B cell (primary cell): Measurements from ENCODE around the gene PDP2. TPM values are rescaled to one million over a fixed set of nuclear protein-coding genes. Genes with fewer than 3 reads are reported as not detected.

Experiments
- ATAC-seq: fragments of 200-7000 bp; cut with Tn5 transposase; one replicate; pipeline ENCODE4 v1.10.0; 2021; ENCODE audit warnings: low read depth, mild to moderate bottlenecking, moderate number of reproducible peaks, moderate library complexity
- CTCF ChIA-PET: fragments of 350-600 bp; sonication (Branson Sonifier 250); formaldehyde crosslinking; loops from one replicate; lab custom pipeline; 2021; ENCODE audit warnings: antibody characterized with exemption, inconsistent platforms; lab: Charles Lee
- POLR2A ChIA-PET: fragments of 350-600 bp; sonication (Branson Sonifier 250); formaldehyde crosslinking; loops from one replicate; lab custom pipeline; 2021; ENCODE audit warnings: antibody characterized with exemption; lab: Charles Lee
- DNase-seq: peaks from one replicate; pipeline ENCODE4 v3.0.0; 2013
- H2AFZ ChIP-seq: 2 replicates; pipeline ENCODE4 v1.6.1; 2012; ENCODE audit warnings: mild to moderate bottlenecking, low read depth, low read length; ENCODE audit not compliant: insufficient read depth, poor library complexity, severe bottlenecking
- H3K27ac ChIP-seq, 2 donors: 1 replicate in 1 of 2; 2 replicates in 1 of 2; pipeline ENCODE4 v1.5.1; 2012 to 2013; ENCODE audit warnings: low read length in 2 of 2, mild to moderate bottlenecking in 2 of 2, moderate library complexity in 1 of 2
- H3K27me3 ChIP-seq, 4 experiments: fragments of 200-600 bp in 1 of 4; sonication (generic) in 1 of 4; replicated peaks in 1 of 4; 1 replicate in 2 of 4; 2 replicates in 2 of 4; pipeline versions ENCODE4 v1.6.1 to v1.7.0; 2013 to 2016; ENCODE audit warnings: low read length in 3 of 4, mild to moderate bottlenecking in 2 of 4, mixed read lengths in 1 of 4, moderate library complexity in 1 of 4; ENCODE audit not compliant: insufficient read depth in 4 of 4, control insufficient read depth in 3 of 4; ENCODE audit errors: control extremely low read depth in 1 of 4
- H3K36me3 ChIP-seq, 2 experiments: replicated peaks in 1 of 2; 1 replicate in 1 of 2; 2 replicates in 1 of 2; pipeline versions ENCODE4 v1.6.1 to v1.7.1; 2013; ENCODE audit warnings: low read length in 1 of 2; ENCODE audit not compliant: insufficient read depth in 2 of 2, control insufficient read depth in 1 of 2; ENCODE audit errors: control extremely low read depth in 1 of 2, extremely low read depth in 1 of 2
- H3K4me1 ChIP-seq, 2 donors: fragments of 200-600 bp in 1 of 2; sonication (generic) in 1 of 2; 1 replicate in 1 of 2; 2 replicates in 1 of 2; pipeline versions ENCODE4 v1.5.1 to v1.6.1; 2013 to 2017; ENCODE audit warnings: low read length in 2 of 2; ENCODE audit not compliant: control insufficient read depth in 2 of 2, insufficient read depth in 2 of 2
- H3K4me2 ChIP-seq: replicated peaks from 2 replicates; pipeline ENCODE3; 2012; ENCODE audit warnings: mild to moderate bottlenecking, low read depth, low read length; ENCODE audit not compliant: poor library complexity, severe bottlenecking
- H3K4me3 ChIP-seq, 5 experiments: fragments of 200-600 bp in 1 of 5; sonication (generic) in 1 of 5; 1 replicate in 3 of 5; 2 replicates in 2 of 5; pipeline versions ENCODE4 v1.5.1 to v1.7.0; 2011 to 2016; ENCODE audit warnings: low read length in 4 of 5, mild to moderate bottlenecking in 4 of 5, low read depth in 2 of 5, control low read depth in 1 of 5, moderate library complexity in 1 of 5; ENCODE audit not compliant: insufficient read depth in 1 of 5; ENCODE audit errors: control extremely low read depth in 1 of 5, extremely low read depth in 1 of 5
- H3K79me2 ChIP-seq: fragments of 200-600 bp; sonication (generic); one replicate; pipeline ENCODE4 v1.6.0; 2016; ENCODE audit warnings: low read length; ENCODE audit not compliant: control insufficient read depth, insufficient read depth
- H3K9ac ChIP-seq: fragments of 200-600 bp; sonication (generic); 2 replicates; pipeline ENCODE4 v1.6.1; 2017; ENCODE audit warnings: mild to moderate bottlenecking, low read length, moderate library complexity
- H3K9me3 ChIP-seq, 3 donors: one replicate each; pipeline versions ENCODE4 v1.6.1 to v1.7.1; 2013; ENCODE audit warnings: low read length in 2 of 3; ENCODE audit not compliant: control insufficient read depth in 2 of 3, insufficient read depth in 1 of 3; ENCODE audit errors: control extremely low read depth in 1 of 3
- H4K20me1 ChIP-seq: 2 replicates; pipeline ENCODE4 v1.6.0; 2012; ENCODE audit warnings: mild to moderate bottlenecking, low read length; ENCODE audit not compliant: insufficient read depth, control insufficient read depth, poor library complexity, severe bottlenecking
- H3K27ac Mint-ChIP-seq: one replicate; pipeline ENCODE4 v1.8.0; 2021; ENCODE audit warnings: mixed read lengths
- H3K27me3 Mint-ChIP-seq: one replicate; pipeline ENCODE4 v1.8.0; 2021; ENCODE audit warnings: mixed read lengths
- H3K4me1 Mint-ChIP-seq: one replicate; pipeline ENCODE4 v1.8.0; 2021; ENCODE audit warnings: mixed read lengths
- H3K4me3 Mint-ChIP-seq: one replicate; pipeline ENCODE4 v1.8.0; 2021; ENCODE audit warnings: mixed read lengths
- H3K9me3 Mint-ChIP-seq: one replicate; pipeline ENCODE4 v1.8.0; 2022; ENCODE audit warnings: mixed read lengths; ENCODE audit not compliant: insufficient read depth
- CTCF ChIP-seq: fragments of 200-600 bp; IDR thresholded peaks from one replicate; pipeline ENCODE4 v1.8.0; 2022; ENCODE audit warnings: antibody characterized with exemption, mild to moderate bottlenecking
- EZH2 ChIP-seq: IDR thresholded peaks from 2 replicates; pipeline ENCODE4 v1.6.1; 2012; ENCODE audit warnings: borderline replicate concordance, low read depth, mild to moderate bottlenecking, moderate library complexity, low read length; ENCODE audit not compliant: insufficient read depth, poor library complexity, severe bottlenecking
- WGBS: methylation state at CpG from one replicate; pipeline ENCODE4 v1.1.5; 2013; ENCODE audit warnings: missing lambda C conversion rate; ENCODE audit not compliant: insufficient coverage; 5-methylcytosine and 5-hydroxymethylcytosine counted together
- intact Hi-C: fragments of 100-400 bp; cut with micrococcal nuclease; formaldehyde crosslinking; loops from one replicate; pipeline ENCODE4 v1.10.0; 2022
- polyA plus RNA-seq: library from polyadenylated mRNA; depleted of rRNA; stranded (reverse); fragments of >200 nt; gene quantifications from 2 replicates; pipeline ENCODE4 v1.2.3, GENCODE V29; 2012
- total RNA-seq, 2 donors: library from RNA; stranded (reverse); fragments of 120-200 nt in 1 of 2; gene quantifications; 1 replicate in 1 of 2; 2 replicates in 1 of 2; pipeline versions ENCODE4 v1.2.3 to v1.2.4, GENCODE V29; 2013 to 2022

Gene PDP2
- total and polyA plus RNA-seq, 2 donors (not counting 1 experiment from before 2014, with no cell fraction given) = 1.9 to 18.7 TPM

DNA sequence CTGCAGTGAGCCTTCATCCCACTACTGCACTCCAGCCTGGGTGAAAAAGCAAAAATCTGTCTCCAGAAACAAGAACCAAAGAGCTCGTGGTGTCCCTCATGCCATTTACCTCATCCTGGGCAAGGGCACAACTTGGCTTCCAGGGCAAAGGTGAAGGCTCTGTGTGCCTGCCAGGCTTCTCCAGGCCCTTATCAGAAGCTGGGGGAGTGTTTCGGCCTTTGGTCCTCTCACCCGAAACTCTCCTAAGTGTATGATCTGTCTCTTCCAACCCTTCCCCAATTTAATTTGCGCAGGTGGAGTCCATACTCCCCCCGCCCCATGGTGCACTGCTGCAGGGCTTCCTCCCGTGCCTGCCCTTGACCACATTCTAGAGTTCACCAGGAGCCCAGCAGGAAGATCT, 56.1 kb downstream of the PDP2 start:
- H3K36me3 ChIP-seq = peaks cover 0 to 34% of the 10 kb centered on the region in 2 experiments
- Mint-ChIP-seq H3K4me3 (peak overlapping the region; percentile 99), H3K27ac (peak overlapping the region; percentile 50), H3K4me1 (peaks cover 54% of the 10 kb centered on the region), H3K9me3 (no peaks in the 10 kb centered on the region), H3K27me3 (no peaks in the 10 kb centered on the region)
- no peak for ATAC-seq
- peaks cover 26% of the 10 kb centered on the region for H3K79me2 ChIP-seq
- WGBS = 98% methylated on average over 5 of the region's 6 CpGs
- H3K4me1 ChIP-seq = peaks cover 24 to 33% of the 10 kb centered on the region in 2 donors
- H3K4me2 ChIP-seq = no peak overlapping the region
- CTCF ChIA-PET = interaction anchor here (0.8 kb wide), 1 partner anchor 35 kb away, joined by 3 read pairs; no protein-coding TSS in a partner anchor
- POLR2A ChIA-PET = no interaction called here
- intact Hi-C loops = no loop called here
- H4K20me1 ChIP-seq = peaks cover 14% of the 10 kb centered on the region
- H3K27ac ChIP-seq = no peak overlapping the region
- H2AFZ ChIP-seq = no peak overlapping the region
- H3K9ac ChIP-seq = no peak overlapping the region
- TF ChIP-seq EZH2 (no peak), CTCF (no peak)
- H3K27me3 ChIP-seq = no peaks in the 10 kb centered on the region
- H3K4me3 ChIP-seq = no peak overlapping the region
- no peaks in the 10 kb centered on the region for H3K9me3 ChIP-seq
- no peak for DNase-seq

DNA sequence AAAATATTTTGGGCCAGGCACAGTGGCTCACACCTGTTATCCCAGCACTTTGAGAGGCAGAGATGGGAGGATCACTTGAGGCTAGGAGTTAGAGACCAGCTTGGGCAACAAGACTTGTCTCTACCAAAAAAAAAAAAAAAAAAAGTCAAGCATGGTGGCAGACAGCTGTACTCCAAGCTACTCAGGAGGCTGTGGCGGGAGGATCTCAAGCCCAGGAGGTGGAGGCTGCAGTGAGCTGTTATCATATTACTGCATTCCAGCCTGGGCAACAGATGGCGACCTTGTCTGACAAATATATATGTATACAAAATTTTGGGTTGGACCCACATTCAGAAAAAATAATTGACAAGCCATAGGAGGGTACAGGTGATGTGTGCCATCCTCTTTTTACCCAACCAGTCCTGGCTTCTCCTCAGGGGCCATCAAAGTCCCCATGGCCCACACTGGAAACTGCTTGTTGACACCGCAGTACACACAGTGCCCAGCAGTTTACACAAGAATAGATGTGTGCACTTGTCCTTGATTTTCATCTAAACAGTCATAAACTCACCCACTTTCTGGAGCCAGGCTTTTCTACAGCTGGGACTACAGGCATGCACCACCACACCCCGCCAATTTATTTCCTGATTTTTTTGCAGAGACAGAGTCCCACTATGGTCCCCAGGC, 56.7 kb downstream of the PDP2 start:
- no peaks in the 10 kb centered on the region for H3K9me3 Mint-ChIP-seq
- POLR2A ChIA-PET = no interaction called here
- intact Hi-C loops = no loop called here
- Histone ChIP-seq H3K9me3 (no peaks in the 10 kb centered on the region), H3K4me3 (no peak overlapping the region), H4K20me1 (peaks cover 14% of the 10 kb centered on the region), H3K79me2 (peaks cover 26% of the 10 kb centered on the region), H3K36me3 (peaks cover 0 to 36% of the 10 kb centered on the region in 2 experiments), H3K27me3 (no peaks in the 10 kb centered on the region), H3K9ac (no peak overlapping the region), H3K4me2 (no peak overlapping the region), H2AFZ (no peak overlapping the region), H3K27ac (no peak overlapping the region), H3K4me1 (peaks cover 24 to 33% of the 10 kb centered on the region in 2 donors)
- H3K4me1 Mint-ChIP-seq = peaks cover 49% of the 10 kb centered on the region
- H3K27me3 Mint-ChIP-seq = no peaks in the 10 kb centered on the region
- peak overlapping the region; percentile 50 for H3K27ac Mint-ChIP-seq
- CTCF ChIA-PET = interaction anchor here (0.6 to 0.8 kb wide), 2 partner anchors 36 to 956 kb away, joined by 3 read pairs; partner anchors contain the start of gene PSKH1
- 93% methylated on average over 2 of the region's 4 CpGs for WGBS
- peak overlapping the region; percentile 99 for H3K4me3 Mint-ChIP-seq
- no peak for DNase-seq
- TF ChIP-seq CTCF (no peak), EZH2 (no peak)
- ATAC-seq = no peak
